ENCODE data around the gene IMMP2L.

IMMP2L gene

GRCh38 chr7:111388016-111388415 lies 174.3 kb downstream of the IMMP2L start:
- no peak overlapping the region for H3K4me3 ChIP-seq (ENCODE audit: low read depth in 1 of 2, low read length in 2 of 2)
- H3K9me3 ChIP-seq (ENCODE audit: control insufficient read depth in 1 of 2, low read length in 2 of 2): no peaks in the 10 kb centered on the region
- H3K27ac ChIP-seq (ENCODE audit: low read length): no peak overlapping the region
- H3K36me3 ChIP-seq (ENCODE audit: control insufficient read depth in 1 of 2, insufficient read depth in 2 of 2, low read length in 2 of 2): no peaks in the 10 kb centered on the region
- H3K27me3 ChIP-seq (ENCODE audit: low read depth, low read length): no peaks in the 10 kb centered on the region
- peaks cover under 1 to 7% of the 10 kb centered on the region in 2 donors for H3K4me1 ChIP-seq (ENCODE audit: control insufficient read depth in 1 of 2, insufficient read depth in 2 of 2, low read length in 2 of 2)

DNA sequence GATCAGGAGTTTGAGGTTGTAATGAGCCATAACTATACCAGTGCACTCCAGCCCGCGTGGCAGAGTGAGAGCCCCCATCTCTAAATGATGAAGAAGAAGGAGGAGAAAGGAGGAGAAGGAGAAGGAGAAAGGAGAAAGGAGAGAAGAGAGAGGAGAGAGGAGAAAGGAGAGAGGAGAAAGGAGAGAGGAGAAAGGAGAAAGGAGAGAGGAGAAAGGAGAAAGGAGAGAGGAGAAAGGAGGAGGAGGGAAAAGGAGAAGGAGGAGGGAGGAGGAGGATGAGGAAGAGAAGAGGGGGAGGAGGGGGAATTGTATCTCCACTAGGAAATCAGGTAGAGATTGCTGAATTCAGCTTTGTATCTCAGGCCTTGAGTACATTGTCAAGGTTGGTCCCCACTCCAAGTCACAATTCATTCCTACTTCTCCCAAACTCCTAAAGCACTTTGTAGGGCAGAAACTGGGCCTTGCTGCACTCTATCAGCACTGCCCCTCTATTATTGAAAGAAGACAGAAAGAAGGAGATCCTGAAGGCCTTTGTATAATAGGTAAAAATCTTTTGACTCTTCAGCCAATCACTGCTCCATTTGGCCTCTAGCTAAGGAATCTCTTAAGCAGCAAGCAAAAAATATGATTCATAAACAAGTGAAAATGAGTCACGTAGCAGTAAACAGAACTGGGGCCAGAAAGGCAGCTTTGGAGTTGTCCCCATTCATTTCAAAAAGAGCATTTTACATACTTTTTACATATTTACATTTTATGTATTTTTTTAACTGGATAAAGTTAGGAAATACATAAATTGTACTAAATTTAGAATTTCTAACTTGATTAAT lies 178.0 kb downstream of the IMMP2L start:
- Histone ChIP-seq H3K27me3 (ENCODE audit: low read depth, low read length) (no peaks in the 10 kb centered on the region), H3K4me3 (ENCODE audit: low read depth in 1 of 2, low read length in 2 of 2) (no peak overlapping the region), H3K9me3 (ENCODE audit: control insufficient read depth in 1 of 2, low read length in 2 of 2) (no peaks in the 10 kb centered on the region), H3K4me1 (ENCODE audit: control insufficient read depth in 1 of 2, insufficient read depth in 2 of 2, low read length in 2 of 2) (no peaks in the 10 kb centered on the region), H3K36me3 (ENCODE audit: control insufficient read depth in 1 of 2, insufficient read depth in 2 of 2, low read length in 2 of 2) (no peaks in the 10 kb centered on the region), H3K27ac (ENCODE audit: low read length) (no peak overlapping the region)

DNA sequence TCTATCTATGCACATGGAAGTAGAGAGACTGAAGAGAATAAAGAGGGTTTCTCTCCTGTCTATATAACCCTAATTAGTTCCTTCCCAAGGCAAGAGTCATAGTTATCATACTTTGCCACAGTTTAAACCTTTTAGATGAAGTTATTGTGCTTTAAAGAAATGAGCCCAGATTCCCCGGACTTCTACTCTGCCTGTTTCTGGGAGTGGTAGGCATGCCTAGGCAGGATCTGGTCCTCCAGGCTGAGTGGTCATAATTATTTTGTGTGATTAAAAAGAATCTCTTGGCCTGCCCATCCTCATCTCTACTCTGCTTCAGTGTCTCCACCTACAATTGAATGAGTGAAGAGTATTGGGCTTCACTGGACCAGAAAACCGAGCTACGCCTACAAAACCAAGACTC lies 179.2 kb downstream of the IMMP2L start:
- H3K9me3 ChIP-seq (ENCODE audit: control insufficient read depth in 1 of 2, low read length in 2 of 2): no peaks in the 10 kb centered on the region
- H3K4me1 ChIP-seq (ENCODE audit: control insufficient read depth in 1 of 2, insufficient read depth in 2 of 2, low read length in 2 of 2): no peaks in the 10 kb centered on the region
- no peak overlapping the region for H3K27ac ChIP-seq (ENCODE audit: low read length)
- H3K27me3 ChIP-seq (ENCODE audit: low read depth, low read length): no peaks in the 10 kb centered on the region
- no peaks in the 10 kb centered on the region for H3K36me3 ChIP-seq (ENCODE audit: control insufficient read depth in 1 of 2, insufficient read depth in 2 of 2, low read length in 2 of 2)
- no peak overlapping the region for H3K4me3 ChIP-seq (ENCODE audit: low read depth in 1 of 2, low read length in 2 of 2)

GRCh38 chr7:111381590-111381989 lies 180.7 kb downstream of the IMMP2L start:
- Histone ChIP-seq H3K9me3 (ENCODE audit: control insufficient read depth in 1 of 2, low read length in 2 of 2) (no peaks in the 10 kb centered on the region), H3K4me1 (ENCODE audit: control insufficient read depth in 1 of 2, insufficient read depth in 2 of 2, low read length in 2 of 2) (no peaks in the 10 kb centered on the region), H3K36me3 (ENCODE audit: control insufficient read depth in 1 of 2, insufficient read depth in 2 of 2, low read length in 2 of 2) (no peaks in the 10 kb centered on the region), H3K27ac (ENCODE audit: low read length) (no peak overlapping the region), H3K4me3 (ENCODE audit: low read depth in 1 of 2, low read length in 2 of 2) (no peak overlapping the region), H3K27me3 (ENCODE audit: low read depth, low read length) (no peaks in the 10 kb centered on the region)

- no peak overlapping the region for H3K4me3 ChIP-seq (ENCODE audit: low read depth in 1 of 2, low read length in 2 of 2)
- no peaks in the 10 kb centered on the region for H3K27me3 ChIP-seq (ENCODE audit: low read depth, low read length)
- H3K36me3 ChIP-seq (ENCODE audit: control insufficient read depth in 1 of 2, insufficient read depth in 2 of 2, low read length in 2 of 2): no peaks in the 10 kb centered on the region
- H3K27ac ChIP-seq (ENCODE audit: low read length): no peak overlapping the region
- H3K4me1 ChIP-seq (ENCODE audit: control insufficient read depth in 1 of 2, insufficient read depth in 2 of 2, low read length in 2 of 2): no peaks in the 10 kb centered on the region
- no peaks in the 10 kb centered on the region for H3K9me3 ChIP-seq (ENCODE audit: control insufficient read depth in 1 of 2, low read length in 2 of 2)
Measured at GRCh38 chr7:111380945-111381344, 181.3 kb downstream of the IMMP2L start.

DNA sequence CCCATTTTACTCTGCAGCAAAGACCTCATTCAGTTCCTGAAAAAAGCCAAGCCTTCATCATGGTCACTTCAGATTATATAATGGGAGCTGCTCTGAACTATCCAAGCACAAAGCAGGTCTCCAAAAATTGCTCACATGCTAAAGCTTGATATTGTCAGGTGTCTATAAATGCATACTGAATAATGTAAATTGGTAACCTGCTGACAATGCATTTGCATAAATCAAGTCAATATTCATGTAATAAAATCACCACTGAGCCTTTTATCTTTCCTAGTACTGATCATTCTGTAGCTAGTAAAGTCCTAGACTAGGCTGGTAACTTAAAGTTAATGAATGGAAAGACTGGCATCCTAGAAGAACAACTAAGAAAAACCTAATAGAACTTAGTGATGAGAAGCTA lies 188.3 kb downstream of the IMMP2L start:
- Histone ChIP-seq H3K27ac (ENCODE audit: low read length) (no peak overlapping the region), H3K27me3 (ENCODE audit: low read depth, low read length) (no peaks in the 10 kb centered on the region), H3K4me1 (ENCODE audit: control insufficient read depth in 1 of 2, insufficient read depth in 2 of 2, low read length in 2 of 2) (no peaks in the 10 kb centered on the region), H3K9me3 (ENCODE audit: control insufficient read depth in 1 of 2, low read length in 2 of 2) (no peaks in the 10 kb centered on the region), H3K36me3 (ENCODE audit: control insufficient read depth in 1 of 2, insufficient read depth in 2 of 2, low read length in 2 of 2) (no peaks in the 10 kb centered on the region), H3K4me3 (ENCODE audit: low read depth in 1 of 2, low read length in 2 of 2) (no peak overlapping the region)

DNA sequence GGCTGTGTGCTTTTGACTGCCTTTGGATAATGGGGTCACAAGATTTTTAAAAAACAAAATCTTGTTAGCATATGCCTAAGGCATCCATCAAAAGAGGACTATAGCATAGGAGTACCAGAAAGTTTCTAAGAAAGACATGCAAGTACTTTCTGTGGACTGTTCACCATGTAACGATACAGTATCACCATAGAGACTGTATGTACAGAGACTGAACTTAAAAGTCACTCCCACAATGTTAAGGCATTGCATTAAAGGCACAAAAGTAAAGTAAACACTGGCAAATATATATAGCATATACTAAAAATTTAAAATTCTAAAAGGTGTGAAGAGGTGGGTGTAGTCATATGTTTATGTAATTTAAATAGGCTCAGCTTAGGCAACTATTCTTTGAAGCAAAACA lies 190.9 kb downstream of the IMMP2L start:
- Histone ChIP-seq H3K36me3 (ENCODE audit: control insufficient read depth in 1 of 2, insufficient read depth in 2 of 2, low read length in 2 of 2) (no peaks in the 10 kb centered on the region), H3K4me3 (ENCODE audit: low read depth in 1 of 2, low read length in 2 of 2) (no peak overlapping the region), H3K27ac (ENCODE audit: low read length) (no peak overlapping the region), H3K9me3 (ENCODE audit: control insufficient read depth in 1 of 2, low read length in 2 of 2) (no peaks in the 10 kb centered on the region), H3K27me3 (ENCODE audit: low read depth, low read length) (no peaks in the 10 kb centered on the region), H3K4me1 (ENCODE audit: control insufficient read depth in 1 of 2, insufficient read depth in 2 of 2, low read length in 2 of 2) (no peaks in the 10 kb centered on the region)

GRCh38 chr7:111370002-111370401 lies 192.3 kb downstream of the IMMP2L start:
- Histone ChIP-seq H3K27ac (ENCODE audit: low read length) (no peak overlapping the region), H3K9me3 (ENCODE audit: control insufficient read depth in 1 of 2, low read length in 2 of 2) (no peaks in the 10 kb centered on the region), H3K4me1 (ENCODE audit: control insufficient read depth in 1 of 2, insufficient read depth in 2 of 2, low read length in 2 of 2) (no peaks in the 10 kb centered on the region), H3K27me3 (ENCODE audit: low read depth, low read length) (no peaks in the 10 kb centered on the region), H3K4me3 (ENCODE audit: low read depth in 1 of 2, low read length in 2 of 2) (no peak overlapping the region), H3K36me3 (ENCODE audit: control insufficient read depth in 1 of 2, insufficient read depth in 2 of 2, low read length in 2 of 2) (no peaks in the 10 kb centered on the region)

GRCh38 chr7:111368381-111369065 lies 193.8 kb downstream of the IMMP2L start:
- H3K27me3 ChIP-seq (ENCODE audit: low read depth, low read length): no peaks in the 10 kb centered on the region
- H3K4me1 ChIP-seq (ENCODE audit: control insufficient read depth in 1 of 2, insufficient read depth in 2 of 2, low read length in 2 of 2): no peaks in the 10 kb centered on the region
- H3K27ac ChIP-seq (ENCODE audit: low read length): no peak overlapping the region
- H3K9me3 ChIP-seq (ENCODE audit: control insufficient read depth in 1 of 2, low read length in 2 of 2): no peaks in the 10 kb centered on the region
- no peak overlapping the region for H3K4me3 ChIP-seq (ENCODE audit: low read depth in 1 of 2, low read length in 2 of 2)
- H3K36me3 ChIP-seq (ENCODE audit: control insufficient read depth in 1 of 2, insufficient read depth in 2 of 2, low read length in 2 of 2): no peaks in the 10 kb centered on the region

- H3K4me1 ChIP-seq (ENCODE audit: control insufficient read depth in 1 of 2, insufficient read depth in 2 of 2, low read length in 2 of 2): no peaks in the 10 kb centered on the region
- H3K27me3 ChIP-seq (ENCODE audit: low read depth, low read length): no peaks in the 10 kb centered on the region
- no peaks in the 10 kb centered on the region for H3K9me3 ChIP-seq (ENCODE audit: control insufficient read depth in 1 of 2, low read length in 2 of 2)
- H3K4me3 ChIP-seq (ENCODE audit: low read depth in 1 of 2, low read length in 2 of 2): no peak overlapping the region
- no peaks in the 10 kb centered on the region for H3K36me3 ChIP-seq (ENCODE audit: control insufficient read depth in 1 of 2, insufficient read depth in 2 of 2, low read length in 2 of 2)
- H3K27ac ChIP-seq (ENCODE audit: low read length): no peak overlapping the region
Measured at GRCh38 chr7:111364413-111364812, 197.9 kb downstream of the IMMP2L start.

GRCh38 chr7:111363099-111363498 lies 199.2 kb downstream of the IMMP2L start:
- H3K27me3 ChIP-seq (ENCODE audit: low read depth, low read length): no peaks in the 10 kb centered on the region
- no peak overlapping the region for H3K27ac ChIP-seq (ENCODE audit: low read length)
- H3K9me3 ChIP-seq (ENCODE audit: control insufficient read depth in 1 of 2, low read length in 2 of 2): no peaks in the 10 kb centered on the region
- H3K36me3 ChIP-seq (ENCODE audit: control insufficient read depth in 1 of 2, insufficient read depth in 2 of 2, low read length in 2 of 2): no peaks in the 10 kb centered on the region
- no peak overlapping the region for H3K4me3 ChIP-seq (ENCODE audit: low read depth in 1 of 2, low read length in 2 of 2)
- H3K4me1 ChIP-seq (ENCODE audit: control insufficient read depth in 1 of 2, insufficient read depth in 2 of 2, low read length in 2 of 2): no peaks in the 10 kb centered on the region

Data from muscle layer of duodenum (tissue), 2 donors.